NCI-H1105 (cell line): ENCODE data around the gene NAPSA.
"Not testable (repeated sequence)": the region's sequence is repeated elsewhere in the genome, so short reads cannot be mapped to it uniquely, and the experiment has no call there.

ENCODE experiments used
- DNase-seq: peaks from one replicate; lab custom pipeline; 2025; lab: John Stamatoyannopoulos, UW

Gene NAPSA

DNA sequence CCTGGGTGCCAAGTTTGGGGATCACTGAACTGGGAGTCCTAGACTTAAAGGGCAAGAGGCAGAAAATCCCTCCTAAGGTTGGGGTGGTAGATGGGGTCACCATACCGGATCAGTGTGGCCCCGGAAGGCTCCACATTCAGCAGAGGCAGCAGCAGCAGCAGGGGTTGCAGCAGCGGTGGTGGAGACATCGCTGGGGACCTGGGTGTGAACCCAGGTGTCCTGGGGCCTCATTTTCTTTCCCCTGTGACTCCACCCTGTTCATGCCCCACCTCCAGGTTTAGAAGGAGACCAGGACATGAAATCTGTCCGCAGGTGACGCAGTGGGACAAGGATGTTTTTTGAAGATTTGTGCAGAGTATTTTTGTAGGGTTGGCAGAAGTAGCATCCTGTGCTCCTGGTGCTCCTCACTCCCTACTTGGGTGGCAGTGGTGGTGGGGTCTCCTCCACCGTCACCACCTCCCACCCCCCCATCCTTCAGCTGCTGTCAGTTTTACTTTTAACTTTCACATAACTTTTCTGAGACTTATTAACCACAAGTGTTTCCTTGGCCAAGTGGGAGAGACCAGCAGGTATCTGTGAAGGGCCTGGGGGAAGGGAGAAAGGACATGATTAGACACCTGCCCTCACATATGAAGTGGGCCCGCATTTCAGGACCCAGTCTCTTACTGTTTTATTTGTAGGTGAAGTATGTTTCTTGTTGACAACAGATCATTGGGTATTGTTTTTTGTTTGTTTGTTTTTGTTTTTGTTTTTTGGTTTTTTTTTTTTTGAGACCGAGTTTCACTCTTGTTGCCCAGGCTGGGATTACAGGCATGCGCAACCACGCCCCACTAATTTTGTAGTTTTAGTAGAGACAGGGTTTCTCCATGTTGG lies at the start of gene NAPSA:
TSS of gene NAPSA (minus strand) at position 206 of the 873 bp plus-strand sequence. CDS start at position 188, 18 bp downstream.
- no peak for DNase-seq

DNA sequence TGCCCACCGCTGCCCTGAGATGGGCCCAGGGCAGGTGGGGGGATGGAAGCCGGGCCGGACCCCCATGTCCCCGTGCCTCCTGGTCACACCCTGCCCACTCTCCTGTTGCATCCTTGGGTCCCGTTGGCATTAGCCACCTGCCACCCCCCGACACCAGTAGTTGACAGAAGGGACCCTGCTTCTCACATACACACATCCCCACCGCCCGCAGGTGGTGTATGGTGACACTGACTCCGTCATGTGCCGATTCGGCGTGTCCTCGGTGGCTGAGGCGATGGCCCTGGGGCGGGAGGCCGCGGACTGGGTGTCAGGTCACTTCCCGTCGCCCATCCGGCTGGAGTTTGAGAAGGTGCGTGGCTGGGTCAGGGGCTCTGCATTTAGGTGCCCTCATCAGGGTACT lies 48.1 kb upstream of the NAPSA start:
- DNase-seq, result no peak

DNA sequence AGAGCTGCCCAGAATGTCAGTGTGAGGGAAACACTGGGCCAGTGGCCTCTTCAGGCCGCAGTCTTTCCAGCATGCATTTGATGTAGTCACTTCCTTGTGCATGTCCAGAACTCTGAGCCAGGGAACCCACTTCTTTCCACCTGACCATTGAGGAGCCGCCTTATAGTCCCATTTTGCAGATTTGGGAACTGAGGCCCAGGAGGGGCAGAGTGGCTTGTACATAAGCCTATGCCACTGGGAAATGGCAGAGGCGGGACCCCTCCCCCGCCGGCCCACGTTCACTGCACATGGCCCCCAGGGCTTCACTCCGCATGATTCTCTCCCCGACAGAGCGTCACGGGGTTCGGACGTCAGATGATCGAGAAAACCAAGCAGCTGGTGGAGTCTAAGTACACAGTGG lies 47.7 kb upstream of the NAPSA start:
- no peak for DNase-seq

DNA sequence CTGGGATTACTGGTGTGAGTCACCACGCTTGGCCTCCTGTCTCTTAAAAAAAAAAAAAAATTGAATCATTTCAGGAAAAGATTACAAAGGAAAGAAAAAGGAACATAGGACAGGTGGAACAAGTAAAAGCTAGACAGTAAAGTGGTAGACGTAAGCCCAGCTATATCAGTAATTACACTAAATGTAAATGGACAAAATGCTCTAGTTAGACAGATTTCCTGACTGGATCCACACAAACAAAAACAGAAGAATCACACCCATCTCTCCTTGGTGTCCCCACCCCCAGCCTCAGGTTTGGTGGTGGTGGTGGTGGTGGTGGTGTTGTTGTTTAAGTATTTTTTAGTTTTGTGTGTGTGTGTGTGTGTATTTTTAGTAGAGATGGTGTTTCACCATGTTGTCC lies 47.0 kb upstream of the NAPSA start:
- DNase-seq, result no peak

DNA sequence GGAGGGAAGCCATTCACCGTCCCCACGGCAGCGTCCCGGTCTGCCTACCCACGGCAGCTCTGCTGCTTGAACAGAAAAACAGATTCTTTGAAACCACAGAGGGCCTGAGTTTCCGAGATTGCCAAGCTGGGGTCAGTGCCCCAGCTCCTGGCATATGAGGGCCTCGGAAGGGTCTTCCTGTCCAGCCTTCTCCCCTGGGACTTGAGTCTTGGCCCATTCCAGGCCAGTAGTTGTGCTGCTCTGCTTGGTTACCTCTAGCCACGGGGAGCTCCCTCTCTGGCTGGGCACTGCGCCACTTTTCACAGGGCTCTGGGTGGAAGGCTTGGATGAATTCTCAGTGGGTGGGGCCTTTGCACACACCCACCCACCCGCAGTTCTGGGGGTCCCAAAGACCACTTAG lies 44.7 kb upstream of the NAPSA start:
- DNase-seq, result no peak

DNA sequence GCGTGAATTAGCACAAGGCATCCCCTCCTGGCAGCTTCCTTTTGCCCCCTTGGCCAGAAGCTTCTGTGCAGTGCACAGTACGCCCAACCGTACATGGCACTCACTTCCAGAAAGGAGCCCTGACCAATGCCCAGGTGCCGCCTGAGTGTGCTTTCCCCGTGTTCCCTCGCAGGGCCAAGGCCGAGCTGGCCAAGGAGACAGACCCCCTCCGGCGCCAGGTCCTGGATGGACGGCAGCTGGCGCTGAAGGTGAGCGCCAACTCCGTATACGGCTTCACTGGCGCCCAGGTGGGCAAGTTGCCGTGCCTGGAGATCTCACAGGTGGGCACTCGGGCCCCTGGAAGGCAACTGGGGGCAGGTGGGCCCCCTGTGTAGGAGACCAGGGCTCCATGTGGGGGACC lies 43.9 kb upstream of the NAPSA start:
- no peak for DNase-seq

DNA sequence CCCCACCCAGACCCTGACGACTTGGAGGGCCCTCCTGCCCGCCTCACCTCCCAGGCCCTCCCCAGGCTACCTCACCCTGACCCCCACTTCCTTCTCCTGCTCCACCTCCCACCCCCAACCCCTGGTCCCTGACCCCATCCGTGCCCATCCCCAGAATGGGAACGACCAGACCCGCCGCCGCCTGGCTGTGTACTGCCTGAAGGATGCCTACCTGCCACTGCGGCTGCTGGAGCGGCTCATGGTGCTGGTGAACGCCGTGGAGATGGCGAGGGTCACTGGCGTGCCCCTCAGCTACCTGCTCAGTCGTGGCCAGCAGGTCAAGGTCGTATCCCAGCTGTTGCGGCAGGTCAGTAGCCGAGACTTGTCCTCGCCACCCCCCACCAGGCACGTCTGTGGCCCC lies 41.4 kb upstream of the NAPSA start:
- no peak for DNase-seq

DNA sequence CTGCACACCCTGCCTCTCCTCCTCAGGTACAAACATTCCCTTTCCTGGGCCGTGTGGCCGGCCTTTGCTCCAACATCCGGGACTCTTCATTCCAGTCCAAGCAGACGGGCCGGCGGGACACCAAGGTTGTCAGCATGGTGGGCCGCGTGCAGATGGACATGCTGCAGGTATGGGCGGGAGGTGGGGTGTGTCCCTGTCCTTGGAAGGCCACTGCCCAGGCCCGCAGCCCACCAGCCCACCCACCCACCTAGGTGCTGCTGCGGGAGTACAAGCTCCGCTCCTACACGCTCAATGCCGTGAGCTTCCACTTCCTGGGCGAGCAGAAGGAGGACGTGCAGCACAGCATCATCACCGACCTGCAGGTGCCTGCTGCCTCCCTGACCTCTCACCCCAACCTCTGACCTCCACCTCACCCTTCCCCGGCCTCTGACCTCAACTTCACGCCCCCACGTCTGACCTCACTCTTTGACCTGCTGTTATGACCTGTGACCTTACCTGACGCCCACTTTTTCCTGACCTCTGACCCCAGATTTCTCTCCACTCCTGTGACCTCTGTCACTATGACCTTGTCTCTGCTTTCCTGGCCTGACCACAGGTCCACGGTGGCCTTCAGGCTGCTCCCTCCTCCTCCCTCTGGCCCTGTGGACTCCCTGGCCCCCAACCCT lies 40.8 kb upstream of the NAPSA start:
- DNase-seq, result no peak

DNA sequence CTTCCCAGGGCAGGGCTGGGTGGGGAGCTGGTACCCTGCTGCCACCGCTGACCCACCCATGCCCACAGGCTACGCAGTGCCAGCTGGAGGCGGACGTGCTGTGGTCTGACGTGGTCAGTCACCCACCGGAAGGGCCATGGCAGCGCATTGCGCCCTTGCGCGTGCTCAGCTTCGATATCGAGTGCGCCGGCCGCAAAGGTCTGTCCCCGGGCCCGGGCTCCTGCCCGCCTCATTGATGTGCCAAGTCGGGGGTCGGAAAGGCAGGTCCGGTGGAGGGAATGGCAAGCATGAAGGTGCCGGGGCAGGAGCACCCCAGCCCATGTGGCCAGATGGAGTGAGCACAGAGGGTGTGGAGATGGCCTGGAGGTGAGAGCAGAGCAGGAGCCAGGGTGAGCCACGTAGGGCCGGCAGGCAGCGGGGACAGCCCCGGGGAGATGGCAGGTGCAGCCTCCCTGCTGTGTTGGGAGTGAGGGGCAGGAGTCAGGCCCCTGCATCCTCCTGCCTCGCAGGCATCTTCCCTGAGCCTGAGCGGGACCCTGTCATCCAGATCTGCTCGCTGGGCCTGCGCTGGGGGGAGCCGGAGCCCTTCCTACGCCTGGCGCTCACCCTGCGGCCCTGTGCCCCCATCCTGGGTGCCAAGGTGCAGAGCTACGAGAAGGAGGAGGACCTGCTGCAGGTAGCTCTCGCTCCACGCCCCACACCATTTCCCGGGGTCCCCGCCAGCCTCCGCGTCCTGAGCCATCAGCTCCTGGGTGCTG lies 37.3 kb upstream of the NAPSA start:
- no peak for DNase-seq

DNA sequence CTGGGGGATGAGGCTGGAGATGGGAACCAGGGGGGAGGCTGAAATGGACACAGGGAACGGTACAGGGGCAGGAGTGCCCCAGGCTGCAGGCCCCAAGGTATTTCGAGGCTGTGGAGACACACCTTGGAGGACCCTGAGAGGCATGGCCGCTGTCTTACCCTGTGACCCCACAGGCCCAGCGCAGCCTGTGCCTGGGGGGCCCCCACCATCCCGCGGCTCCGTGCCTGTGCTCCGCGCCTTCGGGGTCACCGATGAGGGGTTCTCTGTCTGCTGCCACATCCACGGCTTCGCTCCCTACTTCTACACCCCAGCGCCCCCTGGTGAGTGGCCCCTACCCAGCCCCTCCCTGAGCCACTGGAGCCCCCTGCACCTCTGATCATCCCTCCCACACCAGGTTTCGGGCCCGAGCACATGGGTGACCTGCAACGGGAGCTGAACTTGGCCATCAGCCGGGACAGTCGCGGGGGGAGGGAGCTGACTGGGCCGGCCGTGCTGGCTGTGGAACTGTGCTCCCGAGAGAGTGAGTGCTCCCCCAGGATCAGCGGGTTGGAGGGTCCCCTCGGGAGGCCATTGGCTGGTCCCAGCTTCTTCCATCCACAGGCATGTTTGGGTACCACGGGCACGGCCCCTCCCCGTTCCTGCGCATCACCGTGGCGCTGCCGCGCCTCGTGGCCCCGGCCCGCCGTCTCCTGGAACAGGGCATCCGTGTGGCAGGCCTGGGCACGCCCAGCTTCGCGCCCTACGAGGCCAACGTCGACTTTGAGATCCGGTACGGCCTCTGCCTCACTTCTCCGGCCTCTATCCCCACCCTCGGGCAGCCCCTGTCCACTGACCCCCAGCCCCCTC lies 36.4 kb upstream of the NAPSA start:
- no peak for DNase-seq

DNA sequence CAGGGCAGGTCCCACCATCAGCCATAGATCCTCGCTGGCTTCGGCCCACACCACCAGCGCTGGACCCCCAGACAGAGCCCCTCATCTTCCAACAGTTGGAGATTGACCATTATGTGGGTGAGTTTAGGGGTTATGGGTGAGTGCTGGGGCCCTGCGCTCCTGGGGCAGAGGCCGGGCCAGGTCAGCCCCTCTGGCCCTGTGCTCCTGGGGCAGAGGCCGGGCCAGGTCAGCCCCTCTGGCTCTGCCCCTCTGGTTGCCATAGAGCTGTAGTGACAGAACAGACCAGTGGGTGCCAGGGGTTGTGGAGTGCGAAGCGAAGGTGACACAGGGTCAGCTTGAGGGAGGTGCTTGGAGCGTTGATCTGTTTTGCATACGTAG lies 33.9 kb upstream of the NAPSA start:
- DNase-seq, result no peak

DNA sequence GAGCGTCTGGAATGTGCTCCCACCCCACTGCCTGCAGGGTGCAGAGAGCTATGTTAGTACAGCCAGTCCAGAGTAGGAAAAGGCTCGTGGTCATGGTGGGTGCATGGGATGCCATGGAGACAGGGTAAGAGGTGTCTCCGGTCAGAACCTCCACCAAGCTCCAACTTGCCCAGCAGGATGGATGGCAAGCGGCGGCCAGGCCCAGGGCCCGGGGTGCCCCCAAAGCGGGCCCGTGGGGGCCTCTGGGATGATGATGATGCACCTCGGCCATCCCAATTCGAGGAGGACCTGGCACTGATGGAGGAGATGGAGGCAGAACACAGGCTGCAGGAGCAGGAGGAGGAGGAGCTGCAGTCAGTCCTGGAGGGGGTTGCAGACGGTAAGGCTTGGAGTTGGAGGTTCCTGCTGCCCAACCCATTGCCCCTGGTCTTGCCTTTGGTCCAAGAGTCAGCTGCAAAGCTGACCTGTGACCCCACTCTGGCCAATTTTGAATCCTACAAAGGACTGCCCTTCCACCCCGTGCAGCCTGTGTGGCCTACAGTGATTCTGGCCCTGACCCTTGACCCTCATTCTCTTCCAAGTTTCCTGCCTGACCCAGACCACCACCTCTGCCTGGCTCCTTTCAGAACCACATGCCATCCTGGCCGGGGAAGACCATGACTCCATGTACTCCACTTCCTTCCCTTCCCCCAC lies 33.4 kb upstream of the NAPSA start:
- DNase-seq, result no peak

DNA sequence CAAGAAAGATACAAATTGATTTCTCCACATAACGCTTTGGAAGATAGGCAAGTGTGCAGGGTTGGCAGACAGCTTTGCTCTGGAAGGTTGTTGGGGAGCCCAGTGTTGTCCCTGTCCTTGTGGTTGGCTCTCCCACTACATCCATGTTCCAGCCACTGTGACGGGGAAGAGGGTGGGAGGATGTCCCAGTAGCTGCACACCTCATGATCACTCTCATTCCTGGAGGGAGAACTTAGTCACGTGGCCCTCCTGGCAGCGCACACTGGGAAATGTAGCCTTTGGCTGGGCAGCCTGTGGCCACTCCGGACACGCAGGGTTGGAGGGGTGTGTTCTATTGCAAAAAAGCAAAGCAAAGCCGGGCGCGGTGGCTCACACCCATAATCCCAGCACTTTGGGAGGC lies 28.6 kb upstream of the NAPSA start:
- DNase-seq, result no peak

DNA sequence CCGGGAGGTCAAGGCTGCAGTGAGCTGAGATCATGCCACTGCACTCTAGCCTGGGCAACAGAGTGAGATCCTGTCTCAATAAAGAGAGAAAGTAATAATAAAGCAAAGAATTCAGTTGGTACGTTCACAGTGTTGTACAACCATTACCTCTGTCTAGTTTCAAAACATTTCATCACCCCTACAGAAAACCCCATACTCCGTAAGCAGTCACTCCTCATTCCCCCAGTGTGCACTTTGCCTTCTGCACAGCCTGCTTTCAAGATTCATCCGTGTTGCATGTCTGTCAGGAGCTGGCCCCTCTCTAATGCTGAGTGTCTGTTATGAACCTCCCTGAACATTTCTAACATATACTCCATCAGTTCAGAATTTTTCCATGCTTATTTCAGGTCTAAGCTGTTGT lies 28.1 kb upstream of the NAPSA start:
- no peak for DNase-seq

DNA sequence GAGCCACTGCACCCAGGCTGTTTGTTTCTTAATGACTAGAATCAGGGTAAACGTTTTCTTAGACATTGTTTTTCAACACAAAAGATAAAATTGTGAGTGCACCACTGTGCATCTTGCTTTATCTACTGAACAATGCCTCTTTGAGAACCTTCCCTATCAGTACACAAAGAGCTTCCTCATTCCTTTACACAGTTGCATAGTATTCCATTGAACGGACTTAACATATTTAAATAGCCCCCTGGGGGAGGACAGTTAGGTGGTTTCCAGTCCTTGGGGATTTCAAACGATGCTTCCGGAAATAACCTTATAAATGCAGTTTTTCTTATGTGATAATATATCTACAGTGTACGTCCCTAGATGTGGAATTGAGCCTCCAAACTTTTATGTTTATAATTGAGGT lies 27.3 kb upstream of the NAPSA start:
- DNase-seq, result no peak

DNA sequence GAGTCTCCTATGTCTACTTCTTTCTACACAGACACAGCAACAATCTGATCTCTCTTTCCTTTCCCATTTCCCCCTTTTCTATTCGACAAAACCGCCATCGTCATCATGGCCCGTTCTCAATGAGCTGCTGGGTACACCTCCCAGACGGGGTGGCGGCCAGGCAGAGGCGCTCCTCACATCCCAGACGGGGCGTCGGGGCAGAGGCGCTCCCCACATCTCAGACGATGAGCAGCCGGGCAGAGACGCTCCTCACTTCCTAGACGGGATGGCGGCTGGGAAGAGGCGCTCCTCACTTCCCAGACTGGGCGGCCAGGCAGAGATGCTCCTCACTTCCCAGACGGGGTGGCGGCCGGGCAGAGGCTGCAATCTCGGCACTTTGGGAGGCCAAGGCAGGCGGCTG lies 25.5 kb upstream of the NAPSA start:
- DNase-seq, result not testable (repeated sequence)

DNA sequence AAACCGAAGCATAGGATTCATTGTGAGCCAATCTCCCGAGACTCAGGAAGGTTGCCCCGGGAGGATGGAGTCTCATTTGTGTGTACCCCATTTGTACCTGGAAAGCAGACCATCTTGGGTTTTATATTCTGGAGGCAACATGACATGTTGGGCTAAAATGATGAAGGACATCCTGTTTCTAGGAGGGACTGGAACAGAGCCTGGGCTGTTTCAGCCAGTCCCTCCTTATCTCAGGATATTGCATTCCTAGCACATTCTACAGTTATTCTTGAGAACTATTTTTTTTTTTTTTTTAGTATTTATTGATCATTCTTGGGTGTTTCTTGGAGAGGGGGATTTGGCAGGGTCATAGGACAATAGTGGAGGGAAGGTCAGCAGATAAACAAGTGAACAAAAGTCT lies 24.9 kb upstream of the NAPSA start:
- DNase-seq, result not testable (repeated sequence)

DNA sequence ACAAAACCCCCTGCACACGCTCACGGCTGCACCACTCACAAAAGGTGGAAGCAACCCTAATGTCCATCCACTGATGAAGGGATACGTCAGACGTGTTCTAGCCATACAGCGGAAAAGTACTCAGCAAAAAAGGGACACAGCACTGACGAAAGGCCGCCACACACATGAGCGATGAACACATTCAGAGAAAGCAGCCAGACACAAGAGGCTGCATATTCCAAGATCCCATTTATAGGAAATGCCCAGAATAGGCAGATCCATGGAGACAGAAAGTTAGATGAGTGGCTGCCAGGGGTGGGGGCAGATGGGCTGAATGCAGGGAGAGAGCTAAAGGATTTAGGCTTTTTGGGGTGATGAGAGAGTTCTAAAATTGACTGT lies 22.4 kb upstream of the NAPSA start:
- no peak for DNase-seq

DNA sequence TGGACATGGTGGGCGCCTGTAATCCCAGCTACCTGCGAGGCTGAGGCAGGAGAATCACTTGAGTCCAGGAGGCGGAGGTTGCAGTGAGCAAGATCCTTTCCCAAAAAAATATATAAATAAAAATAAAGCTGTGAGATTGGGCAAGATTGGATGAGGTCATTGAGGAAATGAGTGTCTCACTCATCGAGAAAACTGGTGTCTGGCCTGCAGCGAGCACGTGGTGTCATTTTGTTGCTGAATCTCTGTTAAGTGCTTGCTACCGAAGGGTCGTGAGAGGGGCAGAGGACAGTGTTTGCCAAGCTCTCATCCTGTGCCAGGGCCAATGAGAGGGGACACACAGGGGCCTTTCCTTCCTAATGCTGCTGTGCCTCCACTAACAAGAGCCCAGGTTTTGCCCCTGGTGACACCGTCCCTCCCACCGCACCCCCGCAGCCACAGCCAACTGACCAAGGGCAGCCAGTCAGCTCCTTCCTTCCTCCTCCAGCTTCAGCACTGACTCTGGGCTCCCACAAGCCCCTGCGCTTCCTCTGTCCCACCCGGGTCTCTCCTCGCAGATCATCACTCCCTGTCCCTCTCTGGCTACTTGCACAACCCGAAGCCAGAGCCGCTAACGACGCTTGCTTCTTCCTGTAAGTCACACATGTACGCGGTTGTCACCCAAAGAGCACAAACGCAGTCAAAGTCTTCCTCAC lies 21.9 kb upstream of the NAPSA start:
- no peak for DNase-seq

DNA sequence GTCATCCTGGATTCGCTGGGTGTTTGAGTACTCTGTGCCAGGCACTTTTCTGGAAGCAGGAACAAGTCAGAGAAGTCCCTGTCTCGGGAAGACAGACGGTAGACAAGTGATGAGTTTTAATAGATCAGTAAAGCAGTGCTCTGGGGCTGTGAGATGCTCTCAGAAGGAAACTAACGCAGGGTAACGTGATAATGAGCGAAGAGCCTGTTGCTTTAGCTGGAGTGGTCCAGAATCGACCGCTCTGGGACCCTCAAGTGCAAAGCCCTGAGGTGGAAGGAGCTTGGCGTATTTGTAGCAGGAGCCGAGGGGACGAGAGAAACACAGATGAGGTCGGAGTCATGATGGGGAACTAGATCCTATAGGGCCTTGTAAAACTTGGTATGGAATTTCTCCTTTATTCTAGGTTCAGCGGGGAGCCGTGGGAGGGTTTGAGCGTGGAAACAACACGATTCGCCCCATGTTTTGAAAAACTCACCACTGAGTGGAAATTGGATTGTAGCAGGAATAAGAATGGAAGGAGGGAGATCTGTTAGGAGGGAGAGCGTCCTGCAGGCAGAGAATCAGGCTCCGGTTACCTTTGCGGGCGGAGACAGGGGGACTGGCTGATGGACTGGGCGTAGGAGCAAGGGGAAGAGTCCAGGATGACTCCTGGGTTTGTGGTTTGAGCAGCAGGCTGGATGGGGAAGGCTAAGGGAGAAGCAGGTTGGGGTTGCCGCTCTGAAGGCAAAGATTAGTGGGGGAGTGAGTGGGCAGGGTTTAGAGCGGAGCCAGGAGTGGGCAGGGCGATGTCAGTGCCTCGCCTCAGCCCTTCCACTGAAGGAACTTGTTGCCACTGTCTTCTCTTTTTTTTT lies 19.5 kb upstream of the NAPSA start:
- no peak for DNase-seq
